Measurements from ENCODE around the gene C1S. TPM values are rescaled to one million over a fixed set of nuclear protein-coding genes. Genes with fewer than 3 reads are reported as not detected.

Gene C1S
- total RNA-seq, 1 donor from 2014 or later = 3.5 TPM

GRCh38 chr12:7075518-7075917, 15.0 kb downstream of the C1S start:
- Mint-ChIP-seq H3K4me3 (ENCODE audit: unreplicated experiment) (no peak overlapping the region), H3K36me3 (ENCODE audit: unreplicated experiment) (peaks cover 6% of the 10 kb centered on the region), H3K27ac (ENCODE audit: unreplicated experiment) (no peak overlapping the region), H3K9me3 (ENCODE audit: unreplicated experiment) (no peaks in the 10 kb centered on the region), H3K4me1 (ENCODE audit: low read depth, unreplicated experiment) (no peaks in the 10 kb centered on the region), H3K27me3 (ENCODE audit: unreplicated experiment) (peaks cover 3% of the 10 kb centered on the region)
- no peak for DNase-seq
- TF ChIP-seq CTCF (IDR thresholded peaks at IDR 0.05; ENCODE audit: partially characterized antibody, unreplicated experiment) = no peak

GRCh38 chr12:7075939-7076338, 15.4 kb downstream of the C1S start:
- Mint-ChIP-seq H3K9me3 (ENCODE audit: unreplicated experiment) (no peaks in the 10 kb centered on the region), H3K4me3 (ENCODE audit: unreplicated experiment) (no peak overlapping the region), H3K36me3 (ENCODE audit: unreplicated experiment) (peaks cover 6% of the 10 kb centered on the region), H3K4me1 (ENCODE audit: low read depth, unreplicated experiment) (no peaks in the 10 kb centered on the region), H3K27me3 (ENCODE audit: unreplicated experiment) (peaks cover 3% of the 10 kb centered on the region), H3K27ac (ENCODE audit: unreplicated experiment) (no peak overlapping the region)
- no peak for DNase-seq
- TF ChIP-seq CTCF (IDR thresholded peaks at IDR 0.05; ENCODE audit: partially characterized antibody, unreplicated experiment) = no peak

- no peak overlapping the region for H3K27ac Mint-ChIP-seq (ENCODE audit: unreplicated experiment)
- no peak overlapping the region for H3K4me3 Mint-ChIP-seq (ENCODE audit: unreplicated experiment)
- H3K36me3 Mint-ChIP-seq (ENCODE audit: unreplicated experiment) = peaks cover 6% of the 10 kb centered on the region
- no peaks in the 10 kb centered on the region for H3K9me3 Mint-ChIP-seq (ENCODE audit: unreplicated experiment)
- H3K27me3 Mint-ChIP-seq (ENCODE audit: unreplicated experiment) = peaks cover 3% of the 10 kb centered on the region
- DNase-seq = no peak
- H3K4me1 Mint-ChIP-seq (ENCODE audit: low read depth, unreplicated experiment) = no peaks in the 10 kb centered on the region
- TF ChIP-seq CTCF (IDR thresholded peaks at IDR 0.05; ENCODE audit: partially characterized antibody, unreplicated experiment) = no peak
Observed at GRCh38 chr12:7076493-7076892, 16.0 kb downstream of the C1S start.

- Mint-ChIP-seq H3K27me3 (ENCODE audit: unreplicated experiment) (peaks cover 3% of the 10 kb centered on the region), H3K27ac (ENCODE audit: unreplicated experiment) (no peak overlapping the region), H3K4me1 (ENCODE audit: low read depth, unreplicated experiment) (no peaks in the 10 kb centered on the region), H3K4me3 (ENCODE audit: unreplicated experiment) (no peak overlapping the region), H3K9me3 (ENCODE audit: unreplicated experiment) (peaks cover 2% of the 10 kb centered on the region), H3K36me3 (ENCODE audit: unreplicated experiment) (peaks cover 6% of the 10 kb centered on the region)
- DNase-seq = no peak
- TF ChIP-seq CTCF (IDR thresholded peaks at IDR 0.05; ENCODE audit: partially characterized antibody, unreplicated experiment) = no peak
Observed at GRCh38 chr12:7078163-7078562, 17.6 kb downstream of the C1S start.

GRCh38 chr12:7079826-7080125, 19.3 kb downstream of the C1S start:
- H3K36me3 Mint-ChIP-seq (ENCODE audit: unreplicated experiment) = peaks cover 6% of the 10 kb centered on the region
- H3K27me3 Mint-ChIP-seq (ENCODE audit: unreplicated experiment) = peaks cover 3% of the 10 kb centered on the region
- peaks cover 2% of the 10 kb centered on the region for H3K9me3 Mint-ChIP-seq (ENCODE audit: unreplicated experiment)
- DNase-seq = no peak
- TF ChIP-seq CTCF (IDR thresholded peaks at IDR 0.05; ENCODE audit: partially characterized antibody, unreplicated experiment) = no peak
- H3K4me3 Mint-ChIP-seq (ENCODE audit: unreplicated experiment) = no peak overlapping the region
- H3K4me1 Mint-ChIP-seq (ENCODE audit: low read depth, unreplicated experiment) = no peaks in the 10 kb centered on the region
- H3K27ac Mint-ChIP-seq (ENCODE audit: unreplicated experiment) = no peak overlapping the region

Measured in glutamatergic neuron (in vitro differentiated cells).